Measurements from ENCODE around the gene LANCL2. TPM values are rescaled to one million over a fixed set of nuclear protein-coding genes. Genes with fewer than 3 reads are reported as not detected.

LANCL2 gene
- total RNA-seq, 1 donor from 2014 or later: 6.2 TPM

DNA sequence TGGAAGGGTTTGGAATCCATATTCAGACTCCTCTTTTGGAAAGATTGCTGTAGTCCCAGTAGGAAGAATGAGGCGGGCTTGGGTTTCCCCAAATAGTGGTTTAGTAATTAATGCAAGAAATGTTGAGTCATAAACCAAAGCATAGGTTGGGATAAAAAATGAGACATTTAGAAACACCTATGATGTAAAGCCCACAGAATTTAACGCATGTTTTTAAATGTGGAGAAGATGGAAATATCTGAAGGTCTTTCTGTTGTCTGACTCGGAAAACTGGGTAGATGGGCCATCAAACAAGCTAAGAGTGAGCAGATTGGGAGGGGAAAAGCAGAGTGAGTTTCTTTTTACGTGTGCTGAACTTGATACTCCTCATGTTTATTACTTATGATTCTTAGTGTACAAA lies 62.2 kb downstream of the LANCL2 start:
- no peak for DNase-seq (ENCODE audit: missing footprints)
- ATAC-seq: no peak
- intact Hi-C loops (cut with DNase I): no loop called here

- ATAC-seq: no peak
- intact Hi-C loops (cut with DNase I): no loop called here
- DNase-seq (ENCODE audit: missing footprints): no peak
Observed at GRCh38 chr7:55427800-55428199, 62.7 kb downstream of the LANCL2 start.

DNA sequence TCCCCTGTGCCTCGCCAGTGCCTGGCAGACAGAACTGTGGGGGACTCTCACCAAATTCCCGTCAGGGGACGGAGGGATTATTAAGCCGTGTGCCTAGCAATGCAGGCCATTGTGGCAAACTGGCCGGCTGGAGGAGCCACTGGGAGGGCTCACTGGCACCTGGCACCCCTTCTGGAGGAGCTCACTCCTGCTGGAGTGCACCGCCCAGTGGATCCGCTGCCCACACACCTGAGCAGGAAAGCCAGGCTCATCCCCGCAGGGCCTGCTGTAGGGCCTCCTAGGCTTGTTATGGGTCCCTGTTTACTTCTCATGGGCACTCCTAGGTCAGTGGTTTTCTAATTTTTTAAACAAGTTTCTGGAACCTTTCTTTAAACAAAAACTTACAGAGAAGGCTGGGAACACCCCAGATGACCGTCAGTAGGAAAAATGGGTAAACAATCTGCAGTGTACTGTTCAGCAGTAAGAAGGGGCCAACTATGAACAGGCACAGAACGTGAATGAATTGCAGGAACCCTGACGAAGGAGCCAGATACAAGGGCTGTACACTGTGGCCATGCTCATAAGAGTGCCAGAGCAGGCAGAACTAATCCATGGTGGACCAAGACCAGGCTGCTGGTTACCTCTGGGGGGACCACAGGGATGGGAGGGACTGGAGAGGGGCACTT lies 64.8 kb downstream of the LANCL2 start:
- ATAC-seq (no peak), DNase-seq (ENCODE audit: missing footprints) (no peak)
- intact Hi-C loops (cut with DNase I): no loop called here

DNA sequence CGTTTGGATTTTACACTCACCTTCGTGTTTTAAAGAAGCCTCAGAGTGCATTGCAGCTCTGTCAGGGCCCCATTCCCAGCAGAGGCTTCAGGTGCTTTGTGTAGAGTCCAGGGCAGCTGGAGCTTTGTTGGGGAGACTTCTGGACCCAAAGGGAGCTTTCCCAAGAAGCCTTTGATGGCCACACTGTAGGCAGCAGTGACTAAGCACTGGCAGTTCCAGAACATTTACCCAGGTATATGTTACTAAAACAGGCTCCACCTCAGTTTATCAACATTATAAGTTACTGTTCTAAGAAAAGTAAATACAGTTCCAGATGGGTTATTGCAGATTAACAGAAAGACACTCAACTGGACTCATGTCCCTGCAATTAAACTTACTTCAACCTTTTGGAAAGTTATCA lies 66.8 kb downstream of the LANCL2 start:
- ATAC-seq (no peak), DNase-seq (ENCODE audit: missing footprints) (no peak)
- intact Hi-C loops (cut with DNase I): no loop called here

DNA sequence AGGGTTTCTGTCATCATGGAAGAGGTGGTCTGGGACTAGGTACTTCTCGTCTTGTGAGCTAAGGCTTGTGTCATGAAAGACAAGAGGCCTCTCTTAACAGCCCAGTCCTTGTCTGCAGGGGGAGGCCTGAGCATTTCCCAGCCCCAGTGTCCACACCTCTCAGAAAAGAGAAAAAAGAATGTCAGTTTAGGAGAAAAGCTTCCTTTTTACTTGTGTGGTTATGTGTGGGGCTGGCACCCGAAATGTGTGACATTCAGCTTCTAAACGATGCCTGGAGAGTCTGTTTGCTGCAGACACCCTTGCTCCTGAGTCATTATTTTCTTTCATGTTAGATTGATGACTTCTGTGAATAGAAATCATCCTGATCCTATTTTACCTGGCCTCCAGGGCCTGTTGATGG lies 67.4 kb downstream of the LANCL2 start:
- ATAC-seq (no peak), DNase-seq (ENCODE audit: missing footprints) (no peak)
- intact Hi-C loops (cut with DNase I): no loop called here

- intact Hi-C loops (cut with DNase I): loop anchor here (1.0 kb wide), 1 partner anchor 165 kb away; no protein-coding TSS in a partner anchor
- ATAC-seq (no peak), DNase-seq (ENCODE audit: missing footprints) (no peak)
Observed at GRCh38 chr7:55432939-55433784, 68.0 kb downstream of the LANCL2 start.

GRCh38 chr7:55435466-55435865 lies 70.3 kb downstream of the LANCL2 start:
- intact Hi-C loops (cut with DNase I): no loop called here

GRCh38 chr7:55436457-55436856 lies 71.3 kb downstream of the LANCL2 start:
- no peak for ATAC-seq
- no peak for DNase-seq (ENCODE audit: missing footprints)
- intact Hi-C loops (cut with DNase I): no loop called here

More at GRCh38 chr7:55435466-55435865, 70.3 kb downstream of the LANCL2 start:
- DNase-seq (ENCODE audit: missing footprints): no peak
- no peak for ATAC-seq

- DNase-seq (ENCODE audit: missing footprints): no peak
- ATAC-seq: no peak
- intact Hi-C loops (cut with DNase I): no loop called here
Observed at GRCh38 chr7:55437375-55437774, 72.2 kb downstream of the LANCL2 start.

- ATAC-seq: no peak
- no peak for DNase-seq (ENCODE audit: missing footprints)
- intact Hi-C loops (cut with DNase I): no loop called here
Observed at GRCh38 chr7:55438085-55438756, 73.1 kb downstream of the LANCL2 start.

DNA sequence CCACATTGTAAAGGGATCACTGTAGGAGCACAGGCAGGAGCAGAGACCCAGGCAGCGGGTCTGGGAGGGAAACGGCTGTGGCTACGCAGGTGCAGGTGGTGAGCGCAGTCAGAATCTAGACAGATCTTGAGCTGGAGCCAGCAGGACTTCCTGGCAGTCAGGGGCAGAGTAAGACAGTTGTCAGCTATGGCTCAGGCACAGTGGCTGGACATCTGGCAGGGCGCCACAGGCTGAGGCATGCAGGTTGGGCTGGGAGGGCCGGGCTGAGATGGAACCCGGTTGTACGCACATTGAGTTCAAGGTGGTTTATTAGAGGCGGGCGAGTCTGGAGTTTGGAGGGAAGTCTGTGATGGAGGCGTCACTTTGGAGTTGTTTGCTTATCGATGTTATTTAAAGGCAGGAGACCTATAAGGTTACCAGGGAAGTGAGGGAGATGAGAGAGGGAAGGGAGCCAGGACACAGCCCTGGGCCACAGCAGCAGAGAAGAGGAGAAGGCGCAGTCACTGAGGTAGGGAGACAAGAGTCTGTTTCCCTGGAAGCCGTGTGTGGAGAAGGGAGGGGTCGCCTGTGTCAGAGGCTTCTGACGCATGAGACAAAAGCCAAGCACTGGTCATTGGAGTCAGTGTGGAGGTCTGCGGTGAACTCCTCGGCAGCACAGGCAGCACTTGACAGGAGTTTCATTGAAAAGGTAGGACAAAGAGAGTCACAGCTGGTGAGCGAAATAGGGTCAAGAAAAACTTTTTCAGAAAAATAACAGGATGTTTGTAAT lies 73.8 kb downstream of the LANCL2 start:
- intact Hi-C loops (cut with DNase I): no loop called here
- DNase-seq (ENCODE audit: missing footprints): no peak
- peak; percentile 69 for ATAC-seq

DNA sequence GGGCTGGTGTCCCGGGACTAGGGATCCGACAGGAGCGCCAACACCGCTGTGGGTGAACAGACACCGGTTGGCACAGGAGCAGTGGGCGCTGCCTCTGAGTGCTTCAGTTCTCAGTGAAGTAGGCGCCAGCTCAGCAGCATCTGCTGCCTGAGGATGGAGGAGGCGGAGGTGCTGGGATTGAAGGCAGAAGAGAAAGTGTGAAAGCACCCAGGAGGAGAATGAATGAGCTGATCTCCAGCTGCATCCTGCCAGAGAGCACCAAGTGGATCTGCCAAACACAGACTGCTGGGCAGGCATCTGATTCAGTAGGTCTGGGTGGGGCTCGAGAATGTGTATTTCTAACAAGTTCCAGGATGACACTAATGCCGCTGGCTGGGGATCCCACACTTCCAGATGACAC lies 74.5 kb downstream of the LANCL2 start:
- intact Hi-C loops (cut with DNase I): no loop called here
- ATAC-seq (peak; percentile 5), DNase-seq (ENCODE audit: missing footprints) (no peak)

DNA sequence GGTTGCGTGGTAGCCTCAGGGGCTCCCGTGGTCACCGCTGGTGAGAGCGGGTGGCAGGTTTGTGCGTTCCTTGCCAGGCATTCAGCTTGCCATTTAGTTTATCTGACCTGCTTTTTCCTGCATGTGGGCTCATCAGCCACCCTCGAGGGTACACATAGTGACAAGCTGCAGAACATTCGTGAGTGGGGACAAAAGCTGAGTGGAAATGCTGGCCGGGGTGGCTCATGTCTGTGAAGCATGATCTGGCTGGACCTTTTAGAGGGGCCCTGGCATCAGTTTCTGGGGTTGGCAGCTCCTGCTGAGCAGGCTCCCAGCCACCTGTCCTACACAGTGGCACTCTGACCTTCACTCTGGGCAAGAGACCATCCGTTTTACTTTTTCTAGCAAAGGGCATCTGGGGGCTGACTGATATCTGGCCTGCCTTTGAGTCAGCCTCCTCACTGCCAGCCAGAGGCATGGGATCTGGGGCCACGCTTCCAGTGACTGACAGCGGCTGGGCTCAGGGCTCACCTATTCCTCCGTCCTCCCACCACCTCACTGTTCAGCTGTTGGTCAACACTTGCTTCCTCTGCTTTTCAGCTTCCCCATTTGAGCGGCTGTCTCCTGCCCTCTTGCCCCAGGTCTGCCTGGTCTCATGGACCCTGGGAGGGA lies 75.0 kb downstream of the LANCL2 start:
- DNase-seq (ENCODE audit: missing footprints) (no peak), ATAC-seq (peak; percentile 28)
- intact Hi-C loops (cut with DNase I): no loop called here

DNA sequence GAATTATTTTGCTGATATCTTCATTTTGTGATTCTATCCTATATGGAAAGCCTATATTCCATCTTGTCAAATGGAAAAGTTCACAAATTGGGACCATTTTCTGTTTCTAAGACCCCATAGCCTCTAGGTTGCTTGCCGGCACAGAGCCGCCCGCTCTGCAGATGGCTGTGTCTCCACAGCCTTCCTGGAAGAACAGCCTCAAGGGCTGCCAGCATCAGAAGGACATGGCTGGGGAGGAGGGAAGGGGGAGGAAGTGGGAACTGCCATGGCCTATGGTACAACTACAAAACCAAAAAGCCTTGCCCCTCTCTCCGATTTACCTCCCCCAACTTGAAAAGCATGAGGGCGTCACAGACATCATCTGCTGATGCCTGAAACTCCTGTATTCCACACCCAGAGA lies 75.9 kb downstream of the LANCL2 start:
- DNase-seq (ENCODE audit: missing footprints) (no peak), ATAC-seq (no peak)
- intact Hi-C loops (cut with DNase I): no loop called here

- ATAC-seq: no peak
Observed at GRCh38 chr7:55441774-55442522, 76.8 kb downstream of the LANCL2 start.

DNA sequence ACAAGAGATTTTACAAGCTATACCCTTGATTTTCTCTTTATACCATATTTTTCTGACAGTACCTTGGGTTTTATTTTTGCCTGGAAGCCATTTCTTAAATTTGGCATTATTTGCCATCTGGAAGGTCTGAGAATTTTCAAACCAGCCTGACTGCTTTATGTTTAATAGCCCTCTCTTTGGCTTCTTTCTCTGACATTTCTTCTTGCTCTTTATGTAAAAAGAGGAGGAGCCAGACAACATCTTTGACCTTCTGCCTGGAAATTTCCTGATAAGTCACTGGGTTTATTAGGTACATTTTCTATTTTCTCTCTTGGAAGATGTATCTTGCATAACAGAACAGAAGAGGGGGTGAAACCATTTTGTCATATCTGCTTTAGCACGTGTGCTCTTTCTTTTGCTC lies 79.6 kb downstream of the LANCL2 start:
- intact Hi-C loops (cut with DNase I): no loop called here
- ATAC-seq: no peak
- DNase-seq (ENCODE audit: missing footprints): no peak

More at GRCh38 chr7:55441774-55442522, 76.8 kb downstream of the LANCL2 start:
- intact Hi-C loops (cut with DNase I): no loop called here
- DNase-seq (ENCODE audit: missing footprints): no peak

DNA sequence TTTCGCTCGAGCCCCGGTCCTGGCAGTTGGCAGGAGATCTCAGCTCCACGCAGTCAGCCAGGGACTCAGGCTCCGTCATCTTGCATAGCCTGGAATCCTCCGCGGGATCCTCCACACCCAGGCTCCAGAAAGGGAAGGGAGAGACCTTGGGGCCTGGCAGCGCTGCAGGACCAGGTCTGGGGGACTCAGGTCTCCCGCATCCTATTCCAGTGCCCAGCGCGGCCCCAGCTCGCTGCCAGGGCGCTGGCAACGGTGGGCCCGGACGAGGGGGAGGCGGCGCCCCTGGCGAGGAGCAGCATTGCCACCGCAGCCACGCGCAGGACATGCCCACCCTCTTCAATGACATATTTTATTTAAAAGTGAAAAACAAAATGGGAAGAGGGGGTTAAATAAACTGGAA lies 83.4 kb downstream of the LANCL2 start:
- intact Hi-C loops (cut with DNase I): no loop called here
- ATAC-seq (no peak), DNase-seq (ENCODE audit: missing footprints) (no peak)
